Cardiac fibroblast (primary cell): ENCODE data around the gene EMX1.
A peak's percentile ranks its signal among the peaks of the same experiment; 100 is the strongest.
"Not testable (repeated sequence)": the region's sequence is repeated elsewhere in the genome, so short reads cannot be mapped to it uniquely, and the experiment has no call there.

ENCODE experiments used
- DNase-seq, 2 donors: peaks; one replicate each; pipeline versions ENCODE4 v3.0.0 to v3.0.0-alpha.2; 2010; ENCODE audit warnings: low read depth in 2 of 2
- H3K4me3 ChIP-seq, 2 donors: replicated peaks in 1 of 2; 1 replicate in 1 of 2; 2 replicates in 1 of 2; pipeline ENCODE4 v1.5.1; 2011; ENCODE audit warnings: low read depth in 2 of 2, low read length in 2 of 2, mild to moderate bottlenecking in 2 of 2, moderate library complexity in 1 of 2
- CTCF ChIP-seq: IDR thresholded peaks from one replicate; pipeline ENCODE4 v1.5.1; 2011; ENCODE audit warnings: low read depth, mild to moderate bottlenecking, low read length, inconsistent platforms

EMX1 gene

GRCh38 chr2:72900191-72900825 lies 17.0 kb upstream of the EMX1 start:
- no peak overlapping the region for H3K4me3 ChIP-seq
- DNase-seq = no peak
- TF ChIP-seq CTCF = no peak

- no peak for DNase-seq
- H3K4me3 ChIP-seq = no peak overlapping the region
- TF ChIP-seq CTCF = no peak
Observed at GRCh38 chr2:72901426-72901825, 15.9 kb upstream of the EMX1 start.

- not testable (repeated sequence) for DNase-seq, H3K4me3 ChIP-seq
Observed at GRCh38 chr2:72907369-72907768, 9.9 kb upstream of the EMX1 start.

GRCh38 chr2:72908741-72909140 lies 8.6 kb upstream of the EMX1 start:
- DNase-seq = no peak
- TF ChIP-seq CTCF = no peak
- no peak overlapping the region for H3K4me3 ChIP-seq

- DNase-seq = no peak
- H3K4me3 ChIP-seq = no peak overlapping the region
- TF ChIP-seq CTCF = no peak
Observed at GRCh38 chr2:72911256-72911655, 6.1 kb upstream of the EMX1 start.

- no peak overlapping the region for H3K4me3 ChIP-seq
- no peak for DNase-seq
- peak; percentile 30 for TF ChIP-seq CTCF
Observed at GRCh38 chr2:72913486-72914205, 3.7 kb upstream of the EMX1 start.

GRCh38 chr2:72914206-72914559 lies 3.1 kb upstream of the EMX1 start:
- no peak overlapping the region for H3K4me3 ChIP-seq
- DNase-seq = no peak
- no peak for TF ChIP-seq CTCF
